Measurements from ENCODE around the gene MDGA2. TPM values are rescaled to one million over a fixed set of nuclear protein-coding genes. Genes with fewer than 3 reads are reported as not detected.

Gene MDGA2
- total and polyA plus RNA-seq, 2 of the 13 experiments (the other 11 are each of a cell fraction or from before 2014, with no cell fraction given) = not detected

DNA sequence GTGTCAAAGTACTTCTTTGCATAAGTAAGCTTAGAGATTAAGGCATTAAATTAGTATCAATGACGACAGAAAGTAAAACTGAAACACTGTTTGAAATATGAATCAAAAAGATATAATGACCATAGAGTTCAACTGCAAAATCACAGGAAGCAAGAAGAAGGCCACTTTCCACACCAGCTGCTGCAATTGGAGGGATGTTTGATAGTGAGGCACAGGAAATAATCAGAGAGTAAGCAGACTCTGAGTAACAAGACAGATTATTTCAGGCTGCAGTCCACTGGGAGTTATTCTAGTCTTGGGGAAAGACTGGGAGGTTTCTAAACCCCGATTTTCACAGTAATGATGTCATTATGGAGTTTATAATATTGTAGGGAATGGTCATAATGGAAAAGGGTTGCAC, 12.9 kb downstream of the MDGA2 start:
- Histone ChIP-seq H4K20me1 (ENCODE audit: insufficient read depth, low read length) (no peaks in the 10 kb centered on the region), H3K4me1 (ENCODE audit: insufficient read depth, low read length) (no peaks in the 10 kb centered on the region), H3K9ac (ENCODE audit: insufficient read depth, low read depth, low read length) (no peak overlapping the region), H3K27me3 (ENCODE audit: control insufficient read depth in 1 of 2, insufficient read depth in 2 of 2, low read length in 2 of 2) (no peaks in the 10 kb centered on the region), H3K4me2 (ENCODE audit: low read depth, low read length) (no peak overlapping the region), H3K9me3 (ENCODE audit: low read length) (no peaks in the 10 kb centered on the region), H3K36me3 (replicated peaks in 1 of 2; ENCODE audit: control insufficient read depth in 1 of 2, insufficient read depth in 2 of 2, low read length in 2 of 2) (no peaks in the 10 kb centered on the region), H3K79me2 (ENCODE audit: insufficient read depth, low read length) (no peaks in the 10 kb centered on the region), H3K27ac (ENCODE audit: extremely low read length, insufficient read depth, low read length) (no peak overlapping the region), H3K4me3 (replicated peaks in 1 of 3; ENCODE audit: insufficient read depth in 1 of 3, low read depth in 2 of 3, low read length in 3 of 3) (no peak overlapping the region), H2AFZ (ENCODE audit: low read length) (no peak overlapping the region)
- ATAC-seq (no peak), FAIRE-seq (no peak), DNase-seq (ENCODE audit: low spot score) (no peak)
- in situ Hi-C loops (cut with HindIII; ENCODE audit: extremely low pct_ligation_motif_present, low pct_unique_long_range_greater_than_20kb) (no loop called here), intact Hi-C loops (cut with micrococcal nuclease; ENCODE audit: unreplicated experiment) (no loop called here)
- no TSS peak for BruUV-seq (replicated peaks)
- no peak for TF ChIP-seq ZFP1 (CRISPR knock-in tag; IDR thresholded peaks at IDR 0.05)
- TF ChIP-seq CREB3 (CRISPR knock-in tag; IDR thresholded peaks at IDR 0.05) = no peak
- no peak for TF ChIP-seq TAF1 (CRISPR knock-in tag; IDR thresholded peaks at IDR 0.05)
- TF ChIP-seq ATF7 (IDR thresholded peaks at IDR 0.05) = peak; percentile 58
- TF ChIP-seq ATF7 (CRISPR knock-in tag; IDR thresholded peaks at IDR 0.05) = no peak
- no peak for TF ChIP-seq SKI (IDR thresholded peaks at IDR 0.05; ENCODE audit: partially characterized antibody)
- TF ChIP-seq, protein P1, sequence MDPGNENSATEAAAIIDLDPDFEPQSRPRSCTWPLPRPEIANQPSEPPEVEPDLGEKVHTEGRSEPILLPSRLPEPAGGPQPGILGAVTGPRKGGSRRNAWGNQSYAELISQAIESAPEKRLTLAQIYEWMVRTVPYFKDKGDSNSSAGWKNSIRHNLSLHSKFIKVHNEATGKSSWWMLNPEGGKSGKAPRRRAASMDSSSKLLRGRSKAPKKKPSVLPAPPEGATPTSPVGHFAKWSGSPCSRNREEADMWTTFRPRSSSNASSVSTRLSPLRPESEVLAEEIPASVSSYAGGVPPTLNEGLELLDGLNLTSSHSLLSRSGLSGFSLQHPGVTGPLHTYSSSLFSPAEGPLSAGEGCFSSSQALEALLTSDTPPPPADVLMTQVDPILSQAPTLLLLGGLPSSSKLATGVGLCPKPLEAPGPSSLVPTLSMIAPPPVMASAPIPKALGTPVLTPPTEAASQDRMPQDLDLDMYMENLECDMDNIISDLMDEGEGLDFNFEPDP (CRISPR knock-in tag; conservative IDR thresholded peaks at IDR 0.05) = no peak
- TF ChIP-seq ZNF446 (CRISPR knock-in tag; IDR thresholded peaks at IDR 0.05) = no peak
- no peak for TF ChIP-seq ZNF678 (CRISPR knock-in tag; IDR thresholded peaks at IDR 0.05)
- ChIA-PET CTCF (ENCODE audit: low intra/inter-chr PET ratio, low total read pairs) (no interaction called here), POLR2A (no interaction called here)
- 1% methylated on average over 2 of the region's 2 CpGs for WGBS (ENCODE audit: low lambda C conversion rate)

All from HepG2 (cell line).